SKM-1 treated with dmso at 0.1 percent for 144 hours (cell line): ENCODE results near the gene MARF1.

ENCODE experiments used
- DNase-seq: peaks from one replicate; lab custom pipeline; 2025; ENCODE audit not compliant: unreplicated experiment; lab: John Stamatoyannopoulos, UW

MARF1 gene

GRCh38 chr16:15602285-15603044, 40.5 kb downstream of the MARF1 start:
- no peak for DNase-seq

- no peak for DNase-seq
Measured at GRCh38 chr16:15601212-15601879, 41.6 kb downstream of the MARF1 start.

GRCh38 chr16:15599303-15600070, 43.5 kb downstream of the MARF1 start:
- no peak for DNase-seq

GRCh38 chr16:15598648-15599190, 44.2 kb downstream of the MARF1 start:
- no peak for DNase-seq

GRCh38 chr16:15597822-15598647, 44.9 kb downstream of the MARF1 start:
- no peak for DNase-seq

DNA sequence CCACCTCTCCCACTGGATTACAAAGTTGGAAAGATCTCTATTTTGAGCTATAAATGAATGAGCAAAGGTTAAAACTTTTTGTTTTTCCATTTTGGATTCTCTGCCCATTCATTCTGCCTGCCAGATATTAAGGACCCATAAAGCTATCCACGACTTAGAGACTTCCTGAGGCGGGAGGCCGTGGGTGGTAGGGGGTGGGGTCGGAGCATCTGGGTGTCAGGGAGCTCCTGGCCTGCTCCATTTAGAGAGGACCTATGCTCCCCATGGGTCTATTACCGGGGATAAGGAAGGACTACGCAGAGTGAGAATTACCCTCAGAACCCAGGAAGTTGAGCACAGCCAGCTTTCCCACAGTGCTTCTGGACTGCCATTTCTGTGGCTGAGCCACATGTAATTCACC, 45.8 kb downstream of the MARF1 start:
- DNase-seq, result no peak

DNA sequence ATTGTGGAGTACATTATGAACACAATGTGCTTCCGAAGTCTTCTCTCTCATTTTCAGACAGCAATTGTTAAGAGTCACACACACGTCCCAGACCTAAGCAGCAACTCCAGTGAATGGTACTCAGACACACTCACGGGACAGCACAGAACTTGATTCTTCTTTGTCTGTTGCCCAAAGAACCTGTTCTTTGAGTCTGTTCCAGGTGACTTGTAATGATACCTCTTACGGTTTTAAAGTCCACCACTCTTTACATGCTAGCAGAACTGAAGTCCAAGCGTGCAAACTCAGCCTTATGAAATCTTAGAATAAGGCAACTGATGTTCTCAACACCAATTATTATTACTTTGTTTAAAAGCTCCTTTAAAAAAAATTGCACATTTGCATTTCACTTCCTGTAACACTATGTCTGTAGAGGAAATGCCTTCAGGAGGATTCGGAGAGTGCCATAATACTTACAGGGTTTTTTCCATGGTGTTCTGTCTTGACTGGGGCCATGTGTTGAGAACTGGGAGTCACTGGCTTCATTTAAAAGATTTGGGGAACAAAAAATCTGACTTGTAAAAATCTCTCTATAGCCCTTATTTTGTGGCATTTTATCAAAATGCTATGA, 48.1 kb downstream of the MARF1 start:
- DNase-seq, result no peak

- no peak for DNase-seq
Measured at GRCh38 chr16:15593235-15593634, 49.7 kb downstream of the MARF1 start.

- DNase-seq, result no peak
Measured at GRCh38 chr16:15592324-15592723, 50.6 kb downstream of the MARF1 start.

GRCh38 chr16:15587152-15587825, 55.7 kb downstream of the MARF1 start:
- DNase-seq, result no peak

DNA sequence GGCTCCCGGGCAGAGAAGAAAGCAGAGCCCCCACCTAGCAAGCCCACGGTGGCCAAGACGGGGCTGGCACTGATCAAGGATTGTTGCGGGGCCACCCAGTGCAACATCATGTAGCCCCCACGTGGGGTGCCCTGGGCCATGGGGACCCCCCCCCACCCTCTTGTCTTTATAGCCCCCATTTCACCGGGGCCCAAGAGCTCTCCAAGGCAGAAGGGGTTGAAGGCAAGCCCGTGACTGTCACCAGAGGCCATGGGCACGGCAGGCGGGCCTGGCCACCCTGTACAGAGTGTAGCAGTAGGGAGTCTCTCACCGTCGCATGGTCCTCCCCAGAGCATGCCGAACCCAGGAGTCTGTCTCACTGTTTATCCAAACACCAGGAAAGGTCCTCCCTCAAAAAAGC, 56.2 kb downstream of the MARF1 start:
- no peak for DNase-seq

- no peak for DNase-seq
Measured at GRCh38 chr16:15585956-15586355, 57.0 kb downstream of the MARF1 start.

DNA sequence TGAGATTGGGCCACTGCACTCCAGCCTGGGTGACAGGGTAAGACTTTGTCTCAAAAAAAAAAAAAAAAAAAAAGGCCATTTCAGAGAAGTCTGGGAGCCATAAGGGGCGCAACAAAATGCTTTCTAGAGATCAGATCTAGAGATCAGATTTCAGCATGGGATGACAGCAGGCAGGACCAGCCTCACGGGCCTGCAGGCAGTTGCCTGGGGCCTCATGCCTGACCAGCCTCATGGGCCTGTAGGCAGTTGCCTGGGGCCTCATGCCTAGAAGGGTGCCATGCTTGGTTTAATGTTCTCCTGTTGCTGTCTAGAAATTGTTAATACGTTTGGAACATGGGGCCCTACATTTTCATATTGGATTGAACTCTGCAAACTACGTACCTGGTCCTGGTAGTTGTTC, 59.4 kb downstream of the MARF1 start:
- no peak for DNase-seq

- no peak for DNase-seq
Measured at GRCh38 chr16:15581127-15581815, 61.7 kb downstream of the MARF1 start.

GRCh38 chr16:15578824-15579223, 64.1 kb downstream of the MARF1 start:
- DNase-seq, result no peak

- no peak for DNase-seq
Measured at GRCh38 chr16:15576960-15577958, 65.7 kb downstream of the MARF1 start.

GRCh38 chr16:15575293-15576049, 67.5 kb downstream of the MARF1 start:
- no peak for DNase-seq
